Colon (tissue), 2 donors: ENCODE measurements around the gene TMEM43.
A peak's percentile ranks its signal among the peaks of the same experiment; 100 is the strongest.

Experiments used
- FAIRE-seq: peaks from 2 replicates; lab custom pipeline; 2012; peaks lifted over from hg19 to GRCh38; lab: Jason Lieb, UNC
- donor health status: control.
- donor health status: control.

Gene TMEM43

GRCh38 chr3:14138109-14138877 lies 13.4 kb downstream of the TMEM43 start:
- FAIRE-seq = no peak

- FAIRE-seq = no peak
These were observed 14.2 kb downstream of the TMEM43 start for GRCh38 chr3:14138878-14139655.

- no peak for FAIRE-seq
These were observed 14.9 kb downstream of the TMEM43 start for GRCh38 chr3:14139771-14140170.

- no peak for FAIRE-seq
These were observed 15.8 kb downstream of the TMEM43 start for GRCh38 chr3:14140668-14141067.

GRCh38 chr3:14141144-14141543 lies 16.3 kb downstream of the TMEM43 start:
- no peak for FAIRE-seq

GRCh38 chr3:14141602-14142341 lies 16.9 kb downstream of the TMEM43 start:
- FAIRE-seq = no peak

- no peak for FAIRE-seq
These were observed 17.9 kb downstream of the TMEM43 start for GRCh38 chr3:14142567-14143270.

- peak; percentile 86 for FAIRE-seq
These were observed 18.7 kb downstream of the TMEM43 start for GRCh38 chr3:14143271-14144225.

GRCh38 chr3:14144423-14145075 lies 19.7 kb downstream of the TMEM43 start:
- FAIRE-seq = peak; percentile 36

GRCh38 chr3:14145236-14145635 lies 20.4 kb downstream of the TMEM43 start:
- no peak for FAIRE-seq

GRCh38 chr3:14145670-14146380 lies 21.0 kb downstream of the TMEM43 start:
- no peak for FAIRE-seq

GRCh38 chr3:14146381-14147065 lies 21.7 kb downstream of the TMEM43 start:
- no peak for FAIRE-seq

GRCh38 chr3:14147066-14147435 lies 22.2 kb downstream of the TMEM43 start:
- FAIRE-seq = no peak

- no peak for FAIRE-seq
These were observed 22.8 kb downstream of the TMEM43 start for GRCh38 chr3:14147617-14148016.

GRCh38 chr3:14148041-14148985 lies 23.5 kb downstream of the TMEM43 start:
- no peak for FAIRE-seq

- FAIRE-seq = no peak
These were observed 25.2 kb downstream of the TMEM43 start for GRCh38 chr3:14150078-14150477.

- no peak for FAIRE-seq
These were observed 25.8 kb downstream of the TMEM43 start for GRCh38 chr3:14150491-14151230.
